Measurements from ENCODE around the gene MLLT10.

The MLLT10 gene

DNA sequence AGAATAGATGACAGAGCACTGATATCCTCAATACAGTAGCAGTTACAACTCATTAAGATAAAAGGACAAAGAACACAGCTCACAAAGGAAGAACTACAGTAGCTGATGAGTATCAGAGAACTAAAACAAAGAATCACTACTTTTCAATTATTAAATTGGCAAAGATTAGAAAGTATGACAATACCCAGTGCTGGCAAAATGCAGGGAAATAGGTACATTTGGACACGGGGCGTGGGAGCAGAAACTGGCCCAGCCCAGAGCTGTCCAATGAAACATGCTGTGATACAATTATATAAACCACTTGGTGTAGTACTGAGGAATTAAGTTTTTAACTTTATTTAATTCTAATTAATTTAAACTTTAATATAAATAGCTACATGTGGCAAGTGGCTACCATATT lies 226.3 kb downstream of the MLLT10 start:
- DNase-seq (ENCODE audit: low spot score) (no peak), FAIRE-seq (no peak)

DNA sequence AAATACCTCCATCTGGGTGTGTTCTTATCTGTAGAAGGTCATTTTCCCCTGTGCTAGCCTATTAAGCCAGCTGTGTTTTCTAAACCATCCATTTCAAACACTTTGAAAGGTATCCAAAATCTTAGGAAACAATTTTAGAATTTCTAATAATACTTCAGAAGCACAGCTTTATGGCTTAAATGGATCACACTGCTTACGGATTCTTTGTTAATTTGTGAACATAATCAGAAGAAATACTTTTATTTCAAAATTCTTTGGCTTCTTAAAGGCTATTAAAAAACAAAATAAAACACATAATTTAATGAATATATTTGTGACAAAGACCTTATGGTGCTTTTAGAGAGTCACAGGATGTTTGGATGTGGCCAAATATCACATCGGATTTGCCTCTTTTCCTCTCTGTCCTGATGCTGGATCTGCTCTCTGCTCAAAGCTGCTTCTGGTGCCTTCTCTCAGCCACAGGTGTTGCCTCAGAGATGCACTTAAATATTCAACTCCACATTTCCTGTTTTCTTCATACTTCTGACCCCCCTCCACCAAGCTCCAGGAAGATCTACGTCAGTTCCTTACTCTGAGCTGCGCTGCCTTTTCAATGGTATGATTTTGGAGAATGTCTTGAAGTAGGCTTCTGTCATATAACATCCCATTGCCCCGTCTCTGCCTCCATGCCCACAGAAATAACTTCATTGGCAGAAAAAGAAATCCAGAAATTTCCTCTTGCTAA lies 230.6 kb downstream of the MLLT10 start:
- no peak for DNase-seq (ENCODE audit: low spot score)
- FAIRE-seq = no peak

DNA sequence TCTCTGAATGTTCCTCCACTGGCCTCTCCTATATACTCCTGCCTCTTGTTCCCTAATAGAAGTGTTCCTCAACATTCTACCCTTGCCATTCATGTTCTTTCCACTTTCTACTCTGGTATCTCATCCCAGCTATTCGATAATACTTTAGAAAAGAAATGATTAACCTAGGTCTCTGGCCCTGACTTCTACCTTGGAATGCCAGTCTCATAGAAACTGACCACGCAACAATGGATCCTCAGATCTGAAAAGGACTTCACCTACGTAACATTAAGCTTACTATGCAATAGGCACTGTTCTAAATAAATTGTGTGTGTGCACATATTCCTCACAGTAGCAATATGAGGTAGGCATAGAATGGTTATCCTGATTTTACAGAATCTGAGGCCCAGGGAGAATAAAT lies 235.0 kb downstream of the MLLT10 start:
- DNase-seq (ENCODE audit: low spot score) (no peak), FAIRE-seq (no peak)

DNA sequence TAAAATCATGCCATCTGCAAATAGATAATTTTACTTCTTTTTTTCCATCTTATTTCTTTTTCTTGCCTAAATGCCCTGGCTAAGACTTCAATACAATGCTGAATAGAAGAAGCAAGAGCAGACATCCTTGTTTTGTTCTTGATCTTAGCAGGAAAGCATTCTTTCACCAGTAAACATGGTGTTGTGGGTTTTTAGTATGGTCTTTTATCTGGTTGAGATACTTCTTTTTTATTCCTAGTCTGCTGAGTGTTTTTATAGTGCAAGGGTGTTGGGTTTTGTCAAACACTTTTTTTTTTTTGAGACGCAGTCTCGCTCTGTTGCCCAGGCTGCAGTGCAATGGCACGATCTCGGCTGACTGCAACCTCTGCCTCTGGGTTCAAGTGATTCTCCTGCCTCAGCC lies 237.2 kb downstream of the MLLT10 start:
- no peak for DNase-seq (ENCODE audit: low spot score)
- no peak for FAIRE-seq

- DNase-seq (ENCODE audit: low spot score) = no peak
- FAIRE-seq = no peak
Measured at GRCh38 chr10:21776883-21777282, 242.9 kb downstream of the MLLT10 start.

- DNase-seq (ENCODE audit: low spot score) (no peak), FAIRE-seq (no peak)
Measured at GRCh38 chr10:21791276-21791675, 257.2 kb downstream of the MLLT10 start.
